GM19043 (cell line): Measurements from ENCODE around the gene KIAA1586.

Experiments
- ATAC-seq: cut with Tn5 transposase; IDR thresholded peaks from one replicate; pipeline ENCODE4 v1.9.1; 2021; ENCODE audit warnings: low read depth; ENCODE audit not compliant: unreplicated experiment

KIAA1586 gene

GRCh38 chr6:57094689-57095088 lies 48.2 kb downstream of the KIAA1586 start:
- ATAC-seq, result no peak

GRCh38 chr6:57097596-57097995 lies 51.1 kb downstream of the KIAA1586 start:
- no peak for ATAC-seq

- ATAC-seq, result no peak
These were observed 56.5 kb downstream of the KIAA1586 start for GRCh38 chr6:57102976-57103375.

GRCh38 chr6:57104336-57104735 lies 57.8 kb downstream of the KIAA1586 start:
- no peak for ATAC-seq
